ENCODE data around the gene VSIR.

- no peak for TF ChIP-seq POLR2A (IDR thresholded peaks at IDR 0.05)
- TF ChIP-seq, protein P1, sequence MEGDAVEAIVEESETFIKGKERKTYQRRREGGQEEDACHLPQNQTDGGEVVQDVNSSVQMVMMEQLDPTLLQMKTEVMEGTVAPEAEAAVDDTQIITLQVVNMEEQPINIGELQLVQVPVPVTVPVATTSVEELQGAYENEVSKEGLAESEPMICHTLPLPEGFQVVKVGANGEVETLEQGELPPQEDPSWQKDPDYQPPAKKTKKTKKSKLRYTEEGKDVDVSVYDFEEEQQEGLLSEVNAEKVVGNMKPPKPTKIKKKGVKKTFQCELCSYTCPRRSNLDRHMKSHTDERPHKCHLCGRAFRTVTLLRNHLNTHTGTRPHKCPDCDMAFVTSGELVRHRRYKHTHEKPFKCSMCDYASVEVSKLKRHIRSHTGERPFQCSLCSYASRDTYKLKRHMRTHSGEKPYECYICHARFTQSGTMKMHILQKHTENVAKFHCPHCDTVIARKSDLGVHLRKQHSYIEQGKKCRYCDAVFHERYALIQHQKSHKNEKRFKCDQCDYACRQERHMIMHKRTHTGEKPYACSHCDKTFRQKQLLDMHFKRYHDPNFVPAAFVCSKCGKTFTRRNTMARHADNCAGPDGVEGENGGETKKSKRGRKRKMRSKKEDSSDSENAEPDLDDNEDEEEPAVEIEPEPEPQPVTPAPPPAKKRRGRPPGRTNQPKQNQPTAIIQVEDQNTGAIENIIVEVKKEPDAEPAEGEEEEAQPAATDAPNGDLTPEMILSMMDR (IDR thresholded peaks at IDR 0.05), result no peak
Measured at GRCh38 chr10:71737834-71738197, 35.5 kb downstream of the VSIR start.
